Tibial artery (tissue), 4 donors: Measurements from ENCODE around the gene ACOX3.

Source experiments
- DNase-seq, 2 donors: peaks; one replicate each; pipeline ENCODE4 v3.0.0-alpha.2; 2019
- H3K27ac ChIP-seq, 2 donors: fragments of 200-600 bp; sonication (generic) in 1 of 2; 1 replicate in 1 of 2; 2 replicates in 1 of 2; pipeline ENCODE4 v1.5.1; 2018 to 2019; ENCODE audit warnings: mild to moderate bottlenecking in 1 of 2
- H3K27me3 ChIP-seq, 2 donors: fragments of 200-600 bp; sonication (generic) in 1 of 2; one replicate each; pipeline versions ENCODE4 v1.5.1 to v1.6.0; 2016 to 2019
- H3K36me3 ChIP-seq, 3 donors: fragments of 200-600 bp; sonication (generic) in 2 of 3; one replicate each; pipeline ENCODE4 v1.5.1; 2016 to 2019; ENCODE audit warnings: mild to moderate bottlenecking in 2 of 3
- H3K4me1 ChIP-seq, 4 donors: fragments of 200-600 bp; sonication (generic) in 2 of 4; 1 replicate in 3 of 4; 2 replicates in 1 of 4; pipeline ENCODE4 v1.5.1; 2016 to 2019
- H3K4me3 ChIP-seq, 2 donors: fragments of 200-600 bp; sonication (generic) in 1 of 2; 1 replicate in 1 of 2; 2 replicates in 1 of 2; pipeline ENCODE4 v1.5.1; 2018 to 2019; ENCODE audit warnings: mild to moderate bottlenecking in 2 of 2
- H3K9me3 ChIP-seq, 3 donors: fragments of 200-600 bp; sonication (generic) in 1 of 3; one replicate each; pipeline ENCODE4 v1.5.1; 2016 to 2019
- CTCF ChIP-seq, 2 experiments: fragments of 200-600 bp in 1 of 2; fragments of 450-650 bp in 1 of 2; IDR thresholded peaks; one replicate each; pipeline ENCODE4 v1.5.1; 2017 to 2019; ENCODE audit warnings: antibody characterized with exemption in 2 of 2, mild to moderate bottlenecking in 1 of 2, moderate library complexity in 1 of 2
- intact Hi-C: fragments of 100-400 bp; cut with DNase I; formaldehyde crosslinking; loops from one replicate; pipeline ENCODE4 v1.15.0; 2023; ENCODE audit warnings: low total_unique reads

ACOX3 gene

GRCh38 chr4:8464381-8464780, 23.9 kb upstream of the ACOX3 start:
- DNase-seq, result no peak
- no peaks in the 10 kb centered on the region for H3K27me3 ChIP-seq
- peaks cover 37 to 90% (median 66%) of the 10 kb centered on the region in 3 donors for H3K36me3 ChIP-seq
- intact Hi-C loops, result no loop called here
- H3K9me3 ChIP-seq, result no peaks in the 10 kb centered on the region
- H3K4me1 ChIP-seq, result no peaks in the 10 kb centered on the region
- TF ChIP-seq CTCF (IDR thresholded peaks at IDR 0.05), result no peak
- H3K27ac ChIP-seq, result no peak overlapping the region
- H3K4me3 ChIP-seq, result no peak overlapping the region

GRCh38 chr4:8463811-8464210, 23.3 kb upstream of the ACOX3 start:
- Histone ChIP-seq H3K4me3 (no peak overlapping the region), H3K9me3 (no peaks in the 10 kb centered on the region), H3K27me3 (no peaks in the 10 kb centered on the region), H3K4me1 (no peaks in the 10 kb centered on the region), H3K27ac (no peak overlapping the region), H3K36me3 (peaks cover 43 to 90% (median 66%) of the 10 kb centered on the region in 3 donors)
- TF ChIP-seq CTCF (IDR thresholded peaks at IDR 0.05), result no peak
- intact Hi-C loops, result no loop called here
- no peak for DNase-seq

GRCh38 chr4:8461616-8462015, 21.1 kb upstream of the ACOX3 start:
- H3K4me1 ChIP-seq, result no peaks in the 10 kb centered on the region
- no peak for DNase-seq
- no peak overlapping the region for H3K4me3 ChIP-seq
- peaks cover 50 to 91% (median 65%) of the 10 kb centered on the region in 3 donors for H3K36me3 ChIP-seq
- no peaks in the 10 kb centered on the region for H3K9me3 ChIP-seq
- no peak for TF ChIP-seq CTCF (IDR thresholded peaks at IDR 0.05)
- no peaks in the 10 kb centered on the region for H3K27me3 ChIP-seq
- intact Hi-C loops, result no loop called here
- H3K27ac ChIP-seq, result no peak overlapping the region

- Histone ChIP-seq H3K27me3 (no peaks in the 10 kb centered on the region), H3K9me3 (no peaks in the 10 kb centered on the region), H3K27ac (no peak overlapping the region), H3K36me3 (peaks cover 50 to 91% (median 64%) of the 10 kb centered on the region in 3 donors), H3K4me1 (no peaks in the 10 kb centered on the region), H3K4me3 (no peak overlapping the region)
- intact Hi-C loops, result no loop called here
- TF ChIP-seq CTCF (IDR thresholded peaks at IDR 0.05), result no peak
- no peak for DNase-seq
Observed at GRCh38 chr4:8461086-8461485, 20.6 kb upstream of the ACOX3 start.

- H3K4me1 ChIP-seq, result no peaks in the 10 kb centered on the region
- DNase-seq, result no peak
- intact Hi-C loops, result no loop called here
- H3K9me3 ChIP-seq, result no peaks in the 10 kb centered on the region
- no peak overlapping the region for H3K27ac ChIP-seq
- H3K27me3 ChIP-seq, result no peaks in the 10 kb centered on the region
- no peak overlapping the region for H3K4me3 ChIP-seq
- TF ChIP-seq CTCF (IDR thresholded peaks at IDR 0.05), result no peak
- peaks cover 49 to 91% (median 64%) of the 10 kb centered on the region in 3 donors for H3K36me3 ChIP-seq
Observed at GRCh38 chr4:8459867-8460445, 19.4 kb upstream of the ACOX3 start.
